Mesodermal cell (in vitro differentiated cells): ENCODE results near the gene MAP6.

ENCODE experiments used
- H3K27ac ChIP-seq: 2 replicates; pipeline ENCODE4 v1.7.0; 2013; ENCODE audit warnings: mild to moderate bottlenecking, low read depth, low read length, moderate library complexity; ENCODE audit not compliant: severe bottlenecking
- H3K36me3 ChIP-seq: 2 replicates; pipeline ENCODE4 v1.7.1; 2013; ENCODE audit warnings: mild to moderate bottlenecking, low read length, moderate library complexity; ENCODE audit not compliant: control insufficient read depth, insufficient read depth
- H3K4me1 ChIP-seq: one replicate; pipeline ENCODE4 v1.7.1; 2013; ENCODE audit warnings: mild to moderate bottlenecking, low read length; ENCODE audit not compliant: insufficient read depth, control insufficient read depth, poor library complexity, severe bottlenecking
- H3K4me3 ChIP-seq: 2 replicates; pipeline ENCODE4 v1.7.0; 2013; ENCODE audit warnings: low read length, control low read depth, mild to moderate bottlenecking; ENCODE audit not compliant: insufficient read depth, poor library complexity, severe bottlenecking; ENCODE audit errors: extremely low read depth
- H3K9me3 ChIP-seq: 2 replicates; pipeline ENCODE4 v1.7.1; 2013; ENCODE audit warnings: mild to moderate bottlenecking, low read length, moderate library complexity; ENCODE audit not compliant: control insufficient read depth
- WGBS, 2 experiments: methylation state at CpG; one replicate each; pipeline ENCODE4 v1.1.5; 2013; ENCODE audit warnings: missing lambda C conversion rate in 2 of 2; ENCODE audit not compliant: insufficient coverage in 2 of 2; 5-methylcytosine and 5-hydroxymethylcytosine counted together

The MAP6 gene

GRCh38 chr11:75665990-75666389 is 2.8 kb downstream of the MAP6 start:
- 97 to 100% methylated on average over 1 to 2 of the region's 3 CpGs for WGBS, 2 experiments

GRCh38 chr11:75665126-75665525 is 3.7 kb downstream of the MAP6 start:
- no peak overlapping the region for H3K4me3 ChIP-seq
- H3K27ac ChIP-seq: no peak overlapping the region
- no peaks in the 10 kb centered on the region for H3K9me3 ChIP-seq
- no peaks in the 10 kb centered on the region for H3K36me3 ChIP-seq
- 100% methylated on average over 1 of the region's 3 CpGs for WGBS, 2 experiments
- peaks cover 5% of the 10 kb centered on the region for H3K4me1 ChIP-seq

More at GRCh38 chr11:75665990-75666389, 2.8 kb downstream of the MAP6 start:
- Histone ChIP-seq H3K4me1 (peaks cover 5% of the 10 kb centered on the region), H3K4me3 (no peak overlapping the region), H3K27ac (no peak overlapping the region), H3K36me3 (no peaks in the 10 kb centered on the region), H3K9me3 (no peaks in the 10 kb centered on the region)

- Histone ChIP-seq H3K9me3 (no peaks in the 10 kb centered on the region), H3K27ac (no peak overlapping the region), H3K4me3 (no peak overlapping the region), H3K4me1 (peaks cover 5% of the 10 kb centered on the region), H3K36me3 (no peaks in the 10 kb centered on the region)
- WGBS, 2 experiments: 83 to 100% methylated on average over 1 of the region's 1 CpG
Measured at GRCh38 chr11:75664389-75664788, 4.4 kb downstream of the MAP6 start.

GRCh38 chr11:75663808-75664207 is 5.0 kb downstream of the MAP6 start:
- no peaks in the 10 kb centered on the region for H3K36me3 ChIP-seq
- no peak overlapping the region for H3K27ac ChIP-seq
- no peaks in the 10 kb centered on the region for H3K9me3 ChIP-seq
- peaks cover 5% of the 10 kb centered on the region for H3K4me1 ChIP-seq
- no peak overlapping the region for H3K4me3 ChIP-seq
- no CpG with 5 or more reads among the region's 1 CpG for WGBS, 2 experiments

GRCh38 chr11:75659836-75660235 is 9.0 kb downstream of the MAP6 start:
- H3K27ac ChIP-seq: no peak overlapping the region
- WGBS, 2 experiments: no CpG with 5 or more reads among the region's 1 CpG
- no peak overlapping the region for H3K4me3 ChIP-seq

GRCh38 chr11:75656044-75656727 is 12.7 kb downstream of the MAP6 start:
- WGBS, 2 experiments: 77 to 78% methylated on average over 6 of the region's 6 CpGs
- no peaks in the 10 kb centered on the region for H3K36me3 ChIP-seq
- H3K9me3 ChIP-seq: no peaks in the 10 kb centered on the region
- H3K27ac ChIP-seq: no peak overlapping the region
- peaks cover 12% of the 10 kb centered on the region for H3K4me1 ChIP-seq
- H3K4me3 ChIP-seq: no peak overlapping the region

More at GRCh38 chr11:75659836-75660235, 9.0 kb downstream of the MAP6 start:
- H3K9me3 ChIP-seq: no peaks in the 10 kb centered on the region
- peaks cover 6% of the 10 kb centered on the region for H3K4me1 ChIP-seq
- H3K36me3 ChIP-seq: no peaks in the 10 kb centered on the region

- no peak overlapping the region for H3K4me3 ChIP-seq
- no peaks in the 10 kb centered on the region for H3K36me3 ChIP-seq
- H3K4me1 ChIP-seq: peaks cover 12% of the 10 kb centered on the region
- no peaks in the 10 kb centered on the region for H3K9me3 ChIP-seq
- no peak overlapping the region for H3K27ac ChIP-seq
Measured at GRCh38 chr11:75655605-75656004, 13.2 kb downstream of the MAP6 start.

GRCh38 chr11:75654314-75654713 is 14.5 kb downstream of the MAP6 start:
- Histone ChIP-seq H3K36me3 (no peaks in the 10 kb centered on the region), H3K4me1 (peaks cover 12% of the 10 kb centered on the region), H3K27ac (no peak overlapping the region), H3K9me3 (no peaks in the 10 kb centered on the region), H3K4me3 (no peak overlapping the region)
- 43 to 90% methylated on average over 1 to 2 of the region's 3 CpGs for WGBS, 2 experiments

GRCh38 chr11:75653532-75653931 is 15.3 kb downstream of the MAP6 start:
- WGBS, 2 experiments: no CpG with 5 or more reads among the region's 1 CpG
- Histone ChIP-seq H3K4me3 (no peak overlapping the region), H3K36me3 (no peaks in the 10 kb centered on the region), H3K27ac (no peak overlapping the region), H3K4me1 (peaks cover 12% of the 10 kb centered on the region), H3K9me3 (no peaks in the 10 kb centered on the region)

- no peaks in the 10 kb centered on the region for H3K9me3 ChIP-seq
- H3K36me3 ChIP-seq: no peaks in the 10 kb centered on the region
- WGBS, 2 experiments: 90 to 91% methylated on average over 5 to 6 of the region's 6 CpGs
- peaks cover 12% of the 10 kb centered on the region for H3K4me1 ChIP-seq
- no peak overlapping the region for H3K4me3 ChIP-seq
- no peak overlapping the region for H3K27ac ChIP-seq
Measured at GRCh38 chr11:75652936-75653335, 15.9 kb downstream of the MAP6 start.

GRCh38 chr11:75651218-75651617 is 17.6 kb downstream of the MAP6 start:
- Histone ChIP-seq H3K4me3 (no peak overlapping the region), H3K9me3 (no peaks in the 10 kb centered on the region), H3K27ac (no peak overlapping the region), H3K4me1 (peaks cover 12% of the 10 kb centered on the region), H3K36me3 (no peaks in the 10 kb centered on the region)
- 100% methylated on average over 1 of the region's 4 CpGs; no CpG with 5 or more reads in 1 of the 2 experiments for WGBS, 2 experiments
